H1 (cell line): ENCODE results near the gene AKT1. TPM values are rescaled to one million over a fixed set of nuclear protein-coding genes. Genes with fewer than 3 reads are reported as not detected.
A peak's percentile ranks its signal among the peaks of the same experiment; 100 is the strongest.

Source experiments
- ASH2L ChIP-seq: fragments of 200-600, 300-600 bp; sonication (generic); IDR thresholded peaks from one replicate; pipeline ENCODE4 v1.7.1; 2017; ENCODE audit warnings: low read length
- CHD7 ChIP-seq: fragments of 300-600 bp; sonication (generic); IDR thresholded peaks from 2 replicates; pipeline ENCODE4 v1.7.1; 2012; ENCODE audit warnings: low read length, moderate library complexity, mild to moderate bottlenecking, inconsistent platforms; ENCODE audit not compliant: insufficient replicate concordance
- KDM4A ChIP-seq: IDR thresholded peaks from one replicate; pipeline ENCODE4 v1.7.1; 2012; ENCODE audit warnings: low read depth, mild to moderate bottlenecking, moderate library complexity, low read length, inconsistent platforms; ENCODE audit not compliant: severe bottlenecking
- KDM5A ChIP-seq: fragments of 200-600 bp; IDR thresholded peaks from 2 replicates; pipeline ENCODE4 v1.7.1; 2012; ENCODE audit warnings: mild to moderate bottlenecking, low read length, inconsistent platforms, mixed read lengths
- PHF8 ChIP-seq: fragments of 200-600 bp; sonication (generic); conservative IDR thresholded peaks from 2 replicates; pipeline ENCODE4 v1.7.1; 2012; ENCODE audit warnings: low read depth, mild to moderate bottlenecking, inconsistent platforms, low read length, moderate library complexity
- RAD21 ChIP-seq, 2 experiments: IDR thresholded peaks in 1 of 2; conservative IDR thresholded peaks in 1 of 2; 2 replicates each; pipeline ENCODE4 v1.6.1; 2011; ENCODE audit warnings: low read depth in 2 of 2, low read length in 2 of 2, improper control_type of control experiment in 1 of 2, inconsistent platforms in 1 of 2, mild to moderate bottlenecking in 1 of 2, moderate library complexity in 1 of 2
- RNF2 ChIP-seq: fragments of 200-900, 300-1000 bp; sonication (generic); IDR thresholded peaks from 2 replicates; pipeline ENCODE4 v1.7.1; 2016; ENCODE audit warnings: borderline replicate concordance, low read depth, mild to moderate bottlenecking, antibody characterized with exemption, low read length; ENCODE audit not compliant: poor library complexity, severe bottlenecking; ENCODE audit errors: missing control alignments
- TAF1 ChIP-seq: IDR thresholded peaks from 2 replicates; pipeline ENCODE4 v1.6.1; 2011; ENCODE audit warnings: mild to moderate bottlenecking, low read depth, low read length
- TCF12 ChIP-seq: IDR thresholded peaks from 2 replicates; pipeline ENCODE4 v1.6.1; 2011; ENCODE audit warnings: low read depth, mild to moderate bottlenecking, low read length
- TEAD4 ChIP-seq: IDR thresholded peaks from 2 replicates; pipeline ENCODE4 v1.6.1; 2012; ENCODE audit warnings: low read depth, low read length, inconsistent platforms, mixed read lengths
- polyA plus RNA-seq, 7 experiments: library from polyadenylated mRNA; depleted of rRNA in 3 of 7; stranded (reverse) in 5 of 7; unstranded in 2 of 7; fragments of >200 nt in 5 of 7; fragments of 200-250 nt in 2 of 7; gene quantifications; 1 replicate in 5 of 7; 2 replicates in 1 of 7; 4 replicates in 1 of 7; pipeline versions ENCODE4 v1.2.1 to v1.2.3, GENCODE V29; 2011 to 2013; ENCODE audit warnings: missing spikeins in 2 of 7, mixed read lengths in 2 of 7
- total RNA-seq: library from RNA; stranded (reverse); fragmentation: NEBNext Ultra II Directional; extraction: Animal tissue kit (Norgen Biotek cat#: 25700); gene quantifications from 2 replicates; pipeline ENCODE4 v1.2.1, GENCODE V29; 2021

AKT1 gene
- total and polyA plus RNA-seq, 2 of the 8 experiments (the other 6 are each of a cell fraction or from before 2014, with no cell fraction given) = 68.1 to 71.5 TPM

- no peak for TF ChIP-seq CHD7
- peak; percentile 82 for TF ChIP-seq KDM4A
- peak; percentile 76 for TF ChIP-seq PHF8
- TF ChIP-seq RNF2 = no peak
- no peak for TF ChIP-seq TCF12
- no peak for TF ChIP-seq KDM5A
- TF ChIP-seq TEAD4 = no peak
- TF ChIP-seq ASH2L = peak; percentile 86
- peak; percentile 47 for TF ChIP-seq TAF1
- TF ChIP-seq RAD21 (IDR thresholded peaks at IDR 0.05 in 1 of 2, conservative IDR thresholded peaks at IDR 0.05 in 1 of 2; ENCODE audit: low read depth in 2 of 2, low read length in 2 of 2) = peak; percentile 8 to 42; a peak in 1 of 4 replicates
Observed at GRCh38 chr14:104723651-104724406, 71.7 kb downstream of the AKT1 start, which contains the start of gene ADSS1 (continued).
